HUES48 (cell line): Measurements from ENCODE around the gene PPP1R3C.
A peak's percentile ranks its signal among the peaks of the same experiment; 100 is the strongest.

Source experiments
- H3K27ac ChIP-seq: one replicate; pipeline ENCODE4 v1.7.0; 2013; ENCODE audit warnings: low read depth, low read length, inconsistent platforms
- H3K27me3 ChIP-seq: 2 replicates; pipeline ENCODE4 v1.6.1; 2013; ENCODE audit warnings: mild to moderate bottlenecking, low read length; ENCODE audit not compliant: control insufficient read depth, insufficient read depth
- H3K36me3 ChIP-seq: 2 replicates; pipeline ENCODE4 v1.6.1; 2013; ENCODE audit warnings: low read length; ENCODE audit not compliant: control insufficient read depth, insufficient read depth
- H3K4me1 ChIP-seq: 2 replicates; pipeline ENCODE4 v1.6.1; 2013; ENCODE audit warnings: mild to moderate bottlenecking, low read length; ENCODE audit not compliant: control insufficient read depth, insufficient read depth
- H3K4me3 ChIP-seq: 2 replicates; pipeline ENCODE4 v1.5.1; 2013; ENCODE audit warnings: mild to moderate bottlenecking, low read depth, low read length
- H3K9ac ChIP-seq: 2 replicates; pipeline ENCODE4 v1.6.1; 2013; ENCODE audit warnings: mild to moderate bottlenecking, low read depth, low read length, moderate library complexity
- H3K9me3 ChIP-seq: 2 replicates; pipeline ENCODE4 v1.6.1; 2013; ENCODE audit warnings: low read length; ENCODE audit not compliant: control insufficient read depth, insufficient read depth

Gene PPP1R3C

DNA sequence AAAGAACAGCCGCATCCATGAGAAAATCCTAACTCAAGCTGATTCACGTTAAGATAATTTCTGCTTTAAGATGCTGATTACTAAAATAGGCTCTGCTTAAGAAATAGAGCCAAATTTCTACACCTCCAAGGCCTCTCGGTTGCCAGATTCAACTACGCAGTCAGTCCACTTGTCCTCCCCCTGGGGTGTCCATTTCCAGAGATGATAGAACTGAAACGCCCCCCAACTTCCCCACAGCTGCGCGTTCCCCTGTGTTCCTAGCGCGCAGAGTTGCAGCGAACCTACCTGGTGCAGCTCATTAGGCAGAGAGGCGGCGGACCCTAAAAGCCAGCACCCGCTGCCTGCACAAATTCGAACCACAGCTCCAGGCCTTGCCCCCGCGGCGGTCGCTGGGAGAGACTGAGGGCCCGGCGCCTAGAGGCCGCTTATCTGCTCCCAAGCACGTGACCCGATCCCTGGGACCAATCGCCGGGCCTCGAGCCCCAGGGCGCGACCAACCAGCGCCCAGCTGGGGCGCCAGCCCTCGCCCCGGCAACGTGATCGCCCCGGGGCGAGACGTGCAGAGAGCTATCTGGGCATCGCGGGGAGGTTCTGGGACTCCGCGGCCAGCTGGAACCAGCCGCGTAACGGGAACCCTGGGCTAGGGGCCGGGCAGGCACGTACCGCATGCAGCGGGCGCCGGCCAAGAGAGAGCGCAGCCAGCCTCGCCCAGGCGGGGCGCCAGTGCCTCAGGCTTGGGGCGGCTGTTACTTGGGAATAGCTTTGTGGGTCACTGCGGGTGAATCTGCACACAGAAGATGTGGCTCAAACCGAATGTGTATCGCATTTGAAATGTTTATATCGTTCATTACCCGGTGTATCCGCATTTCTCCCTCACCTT lies at the start of gene PPP1R3C:
Gene PPP1R3C, minus strand, starts transcription at position 401 of the 880 bp plus-strand sequence. Its CDS starts 102 bp downstream, at position 299.
- Histone ChIP-seq H3K4me1 (peaks cover 6% of the 10 kb centered on the region; the same call in 1 of the 2 replicates), H3K27me3 (peaks cover 26% of the 10 kb centered on the region), H3K36me3 (no peaks in the 10 kb centered on the region), H3K27ac (no peak within 1 kb of the TSS), H3K9me3 (no peaks in the 10 kb centered on the region), H3K4me3 (peak within 1 kb of the TSS; percentile 49), H3K9ac (no peak within 1 kb of the TSS)

DNA sequence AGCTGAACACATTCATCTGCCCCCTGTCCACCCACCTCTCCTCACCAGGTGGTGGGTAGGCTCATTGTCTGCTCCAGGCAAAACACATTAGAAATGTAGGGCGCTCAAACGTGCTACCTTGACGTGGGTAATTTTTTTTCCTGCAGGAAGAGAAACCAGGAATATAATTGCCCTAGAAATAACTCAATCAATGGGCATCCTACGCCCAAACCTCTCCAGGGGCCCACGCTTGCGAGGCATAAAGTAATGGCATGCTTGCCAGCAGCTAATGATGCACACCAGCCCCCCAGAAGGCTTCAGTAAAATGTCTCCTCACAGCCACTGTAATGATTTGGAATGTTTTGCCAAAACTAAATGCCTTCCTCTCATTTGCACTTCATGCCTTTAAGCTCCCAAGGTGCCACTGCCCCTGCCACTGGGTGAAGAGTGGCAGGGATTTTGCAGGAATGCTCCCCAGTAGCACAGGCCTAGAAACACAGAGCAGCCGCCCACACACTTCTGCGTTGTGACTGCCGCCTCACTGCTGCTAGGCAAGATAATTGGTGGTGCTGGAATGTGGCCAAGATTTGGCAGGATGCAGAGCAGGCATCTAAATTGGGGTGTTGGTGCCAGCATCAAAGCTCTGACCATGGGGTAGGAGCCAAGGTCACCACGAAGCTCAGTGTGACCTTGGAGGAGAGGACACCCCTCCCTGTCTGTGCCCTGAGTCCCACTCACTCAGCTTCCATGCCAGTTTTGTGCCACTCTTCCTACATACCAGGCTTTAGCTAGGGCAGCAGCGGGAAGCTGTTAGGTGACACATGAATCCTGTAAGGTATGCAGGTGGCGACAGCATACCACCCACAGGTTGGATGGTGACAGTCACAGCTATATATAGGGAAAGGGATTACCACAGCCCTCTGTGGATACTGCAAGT lies 48.7 kb upstream of the PPP1R3C start:
- Histone ChIP-seq H3K36me3 (no peaks in the 10 kb centered on the region), H3K27ac (peak overlapping the region; percentile 22), H3K9me3 (no peaks in the 10 kb centered on the region), H3K4me1 (peaks cover 12% of the 10 kb centered on the region), H3K9ac (no peak overlapping the region), H3K27me3 (no peaks in the 10 kb centered on the region), H3K4me3 (no peak overlapping the region)

DNA sequence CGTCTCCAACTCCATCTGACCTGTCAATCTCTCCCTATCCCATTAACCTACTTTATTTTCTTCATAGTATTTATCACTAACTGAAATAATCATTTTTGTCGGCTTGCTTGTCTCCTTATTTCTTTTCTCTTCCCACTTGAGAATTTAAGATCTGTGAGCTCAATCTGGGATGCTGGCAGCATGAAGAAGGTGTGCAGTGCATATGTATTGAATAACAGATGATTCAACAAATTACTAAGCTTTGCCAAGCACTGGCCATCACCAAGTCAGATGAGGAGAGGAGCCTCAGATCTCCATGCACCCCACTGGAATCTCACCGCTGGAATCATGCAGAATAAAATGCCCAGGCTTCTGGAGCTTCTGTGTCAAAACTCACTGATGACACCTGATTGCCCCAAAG lies 47.6 kb upstream of the PPP1R3C start:
- Histone ChIP-seq H3K4me1 (peaks cover 12% of the 10 kb centered on the region), H3K27ac (no peak overlapping the region), H3K36me3 (no peaks in the 10 kb centered on the region), H3K27me3 (no peaks in the 10 kb centered on the region), H3K4me3 (no peak overlapping the region), H3K9me3 (no peaks in the 10 kb centered on the region), H3K9ac (no peak overlapping the region)

DNA sequence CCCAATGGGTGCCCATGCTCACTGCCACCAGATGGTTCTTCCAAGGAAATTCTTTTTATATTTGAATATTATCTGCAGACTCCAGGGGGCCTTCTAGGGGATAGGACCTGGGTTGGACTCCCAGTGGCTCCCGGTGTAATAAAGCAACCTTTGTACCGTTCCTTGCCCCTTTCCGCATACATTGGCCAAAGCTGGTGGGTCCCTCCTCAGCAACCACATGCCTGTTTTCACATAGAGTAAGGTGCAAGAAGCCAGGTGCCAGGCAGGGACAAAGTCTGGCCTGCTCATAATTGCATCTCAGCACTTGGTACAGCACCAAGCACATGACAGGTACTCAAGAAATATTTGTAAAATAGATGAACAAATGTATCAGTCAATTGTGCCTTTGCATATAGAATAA lies 46.4 kb upstream of the PPP1R3C start:
- no peak overlapping the region for H3K27ac ChIP-seq
- peaks cover 7% of the 10 kb centered on the region for H3K4me1 ChIP-seq
- H3K9me3 ChIP-seq = no peaks in the 10 kb centered on the region
- H3K36me3 ChIP-seq = no peaks in the 10 kb centered on the region
- no peak overlapping the region for H3K9ac ChIP-seq
- no peaks in the 10 kb centered on the region for H3K27me3 ChIP-seq
- no peak overlapping the region for H3K4me3 ChIP-seq

DNA sequence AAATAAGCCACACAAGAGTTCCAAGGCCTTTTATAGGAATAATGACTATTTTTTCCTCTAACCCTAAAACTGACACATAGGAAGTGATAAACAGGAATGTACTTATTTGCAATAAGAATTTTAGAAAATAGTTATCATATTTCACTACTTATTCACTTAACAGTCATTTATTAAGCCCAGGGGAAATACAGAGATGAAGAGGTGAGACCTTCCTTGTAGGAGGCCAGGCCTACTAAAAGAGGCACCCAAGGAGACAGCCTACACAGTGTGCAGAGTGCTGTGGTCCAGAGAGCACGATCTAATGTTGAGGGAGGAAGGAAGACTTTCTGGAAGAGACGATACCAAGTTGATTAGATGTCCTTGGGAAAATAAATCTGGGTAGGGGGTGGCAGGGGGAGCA lies 45.0 kb upstream of the PPP1R3C start:
- Histone ChIP-seq H3K9ac (no peak overlapping the region), H3K9me3 (no peaks in the 10 kb centered on the region), H3K27me3 (no peaks in the 10 kb centered on the region)

DNA sequence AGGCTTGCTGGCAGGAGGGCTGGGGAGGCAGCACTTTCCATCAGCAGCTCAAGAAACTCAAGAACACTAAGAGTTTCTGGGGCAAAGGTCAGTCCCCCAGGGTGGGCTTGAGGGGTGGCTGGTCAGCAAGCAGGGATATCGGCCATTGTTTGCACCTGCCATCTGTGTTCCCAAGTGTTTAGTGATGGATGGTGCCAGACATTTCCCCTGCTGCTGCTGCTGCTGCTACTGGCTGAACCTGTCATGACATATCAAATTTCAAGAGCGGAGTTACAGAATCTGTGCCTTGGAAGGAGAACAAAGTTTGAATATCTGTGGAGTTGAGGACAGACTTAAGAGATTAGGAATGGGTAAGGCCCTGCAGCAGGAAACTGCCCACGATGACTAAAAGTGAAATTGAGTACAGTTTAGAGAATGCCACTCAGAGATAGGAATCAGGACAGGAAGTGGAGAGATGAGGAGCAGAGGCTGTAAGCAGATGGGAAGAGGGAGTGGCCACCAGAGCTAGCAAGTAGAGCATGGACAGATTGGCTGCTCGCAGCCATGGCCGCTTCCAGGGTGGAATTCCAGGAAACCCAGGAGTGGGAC lies 39.2 kb upstream of the PPP1R3C start:
- Histone ChIP-seq H3K36me3 (no peaks in the 10 kb centered on the region), H3K9ac (no peak overlapping the region), H3K9me3 (no peaks in the 10 kb centered on the region), H3K27me3 (no peaks in the 10 kb centered on the region), H3K4me1 (peaks cover 32% of the 10 kb centered on the region), H3K4me3 (no peak overlapping the region), H3K27ac (no peak overlapping the region)

More for the DNA sequence above, 45.0 kb upstream of the PPP1R3C start:
- H3K27ac ChIP-seq = no peak overlapping the region
- no peaks in the 10 kb centered on the region for H3K36me3 ChIP-seq
- H3K4me3 ChIP-seq = no peak overlapping the region
- H3K4me1 ChIP-seq = no peaks in the 10 kb centered on the region

DNA sequence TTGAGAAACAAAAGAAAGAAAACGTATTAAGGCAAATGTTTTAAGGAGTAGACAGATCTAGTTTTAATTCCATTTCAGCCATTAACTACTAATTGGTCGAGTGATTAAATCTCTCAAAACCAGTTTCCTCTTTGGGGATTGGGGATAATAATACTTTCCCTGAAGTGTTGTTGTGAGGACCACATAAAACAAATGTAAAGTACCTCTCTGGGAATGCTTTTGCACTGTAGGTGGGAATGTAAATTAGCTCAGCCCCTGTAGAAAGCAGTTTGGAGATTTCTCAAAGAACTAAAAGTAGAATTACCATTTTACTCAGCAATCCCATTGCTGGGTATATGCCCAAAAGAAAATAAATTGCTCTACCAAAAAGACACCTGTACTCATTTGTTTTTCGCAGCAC lies 36.0 kb upstream of the PPP1R3C start:
- Histone ChIP-seq H3K9ac (no peak overlapping the region), H3K4me1 (peaks cover 32% of the 10 kb centered on the region), H3K36me3 (no peaks in the 10 kb centered on the region), H3K4me3 (peak overlapping the region; percentile 29; the same call in 1 of the 2 replicates), H3K9me3 (no peaks in the 10 kb centered on the region), H3K27me3 (no peaks in the 10 kb centered on the region), H3K27ac (peak overlapping the region; percentile 75)

DNA sequence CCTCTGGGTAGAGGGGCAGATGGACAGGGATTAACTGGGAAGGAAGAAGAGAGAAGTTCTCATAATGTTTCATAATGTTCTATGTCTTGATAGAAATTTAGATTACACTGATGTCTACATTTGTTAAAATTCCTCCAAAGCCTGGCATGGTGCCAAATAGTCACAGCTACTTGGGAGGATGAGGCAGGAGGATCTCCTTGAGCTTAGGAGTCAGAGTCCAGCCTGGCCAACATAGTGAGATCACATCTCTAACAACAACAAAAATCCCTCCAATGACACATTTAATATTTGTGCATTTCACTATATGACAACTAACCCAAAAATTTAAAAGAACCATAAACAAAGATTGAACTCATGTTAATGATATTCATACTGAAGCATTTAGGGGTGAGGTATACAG lies 33.0 kb upstream of the PPP1R3C start:
- H3K36me3 ChIP-seq = no peaks in the 10 kb centered on the region
- no peak overlapping the region for H3K27ac ChIP-seq
- H3K27me3 ChIP-seq = no peaks in the 10 kb centered on the region
- H3K4me3 ChIP-seq = no peak overlapping the region
- no peaks in the 10 kb centered on the region for H3K9me3 ChIP-seq
- H3K4me1 ChIP-seq = peaks cover 19% of the 10 kb centered on the region
- no peak overlapping the region for H3K9ac ChIP-seq

DNA sequence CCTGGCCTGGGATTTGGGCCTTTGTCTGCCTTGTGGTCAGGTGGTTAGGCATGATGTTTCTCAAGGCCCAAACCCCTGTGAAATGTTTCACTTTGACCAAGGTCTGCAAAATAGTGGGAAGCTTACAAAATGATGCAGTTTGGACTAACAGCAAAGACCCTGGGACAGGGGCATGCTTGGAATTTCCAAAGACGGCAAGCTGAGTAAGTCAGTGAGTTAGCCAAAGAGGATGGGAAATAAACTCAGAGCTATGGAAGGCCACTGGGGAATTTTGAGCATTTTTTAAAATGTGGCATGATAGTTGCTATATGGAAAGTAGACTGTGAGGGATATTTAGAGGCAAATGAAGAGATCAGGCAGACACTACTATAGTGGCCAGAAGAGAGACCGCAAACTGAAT lies 31.6 kb upstream of the PPP1R3C start:
- no peaks in the 10 kb centered on the region for H3K27me3 ChIP-seq
- H3K36me3 ChIP-seq = no peaks in the 10 kb centered on the region
- H3K9ac ChIP-seq = no peak overlapping the region
- peaks cover 13% of the 10 kb centered on the region for H3K4me1 ChIP-seq
- no peaks in the 10 kb centered on the region for H3K9me3 ChIP-seq
- H3K27ac ChIP-seq = no peak overlapping the region
- H3K4me3 ChIP-seq = no peak overlapping the region

DNA sequence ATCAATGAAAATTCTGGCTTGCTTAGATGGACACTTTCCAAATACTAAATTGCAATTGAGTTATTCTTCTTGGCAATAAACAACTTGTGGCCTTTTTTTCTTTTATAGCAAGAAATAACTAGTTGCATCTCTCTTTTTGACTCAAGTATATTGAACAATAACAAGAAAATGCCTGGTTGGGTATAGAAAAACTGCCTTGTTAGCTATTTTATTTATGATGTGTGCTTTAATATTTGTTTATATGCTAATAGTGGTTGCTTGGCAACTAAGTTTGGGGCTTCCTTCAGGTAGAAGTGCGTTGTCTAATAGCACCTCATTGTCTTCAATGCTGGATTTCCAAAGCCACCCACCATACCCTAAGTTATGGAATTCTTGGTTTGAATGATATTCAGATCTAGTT lies 30.1 kb upstream of the PPP1R3C start:
- Histone ChIP-seq H3K4me3 (no peak overlapping the region), H3K36me3 (no peaks in the 10 kb centered on the region), H3K9me3 (no peaks in the 10 kb centered on the region), H3K9ac (no peak overlapping the region), H3K4me1 (no peaks in the 10 kb centered on the region), H3K27me3 (no peaks in the 10 kb centered on the region), H3K27ac (no peak overlapping the region)
